Tibial nerve (tissue), 4 donors: Measurements from ENCODE around the gene SULF2.

Experiments used
- EP300 ChIP-seq, 2 donors: sonication (generic); formaldehyde crosslinking; IDR thresholded peaks; one replicate each; pipeline ENCODE4 v1.6.1; 2017; ENCODE audit warnings: antibody characterized with exemption in 2 of 2, mild to moderate bottlenecking in 1 of 2
- POLR2A ChIP-seq, 2 donors: fragments of 450-650 bp; IDR thresholded peaks; one replicate each; pipeline ENCODE4 v1.6.1; 2017; ENCODE audit warnings: antibody characterized with exemption in 2 of 2, mild to moderate bottlenecking in 2 of 2, moderate library complexity in 2 of 2
- TF ChIP-seq, protein P1 (sequence below), 5 experiments: fragments of 200-600 bp in 3 of 5; fragments of 450-650 bp in 2 of 5; sonication (generic) in 3 of 5; IDR thresholded peaks; one replicate each; pipeline ENCODE4 v1.5.1; 2016 to 2019; ENCODE audit warnings: antibody characterized with exemption in 5 of 5, mild to moderate bottlenecking in 3 of 5, moderate library complexity in 2 of 5

- TF ChIP-seq POLR2A (IDR thresholded peaks at IDR 0.05) (no peak), EP300 (IDR thresholded peaks at IDR 0.05) (no peak)
- TF ChIP-seq, protein P1, sequence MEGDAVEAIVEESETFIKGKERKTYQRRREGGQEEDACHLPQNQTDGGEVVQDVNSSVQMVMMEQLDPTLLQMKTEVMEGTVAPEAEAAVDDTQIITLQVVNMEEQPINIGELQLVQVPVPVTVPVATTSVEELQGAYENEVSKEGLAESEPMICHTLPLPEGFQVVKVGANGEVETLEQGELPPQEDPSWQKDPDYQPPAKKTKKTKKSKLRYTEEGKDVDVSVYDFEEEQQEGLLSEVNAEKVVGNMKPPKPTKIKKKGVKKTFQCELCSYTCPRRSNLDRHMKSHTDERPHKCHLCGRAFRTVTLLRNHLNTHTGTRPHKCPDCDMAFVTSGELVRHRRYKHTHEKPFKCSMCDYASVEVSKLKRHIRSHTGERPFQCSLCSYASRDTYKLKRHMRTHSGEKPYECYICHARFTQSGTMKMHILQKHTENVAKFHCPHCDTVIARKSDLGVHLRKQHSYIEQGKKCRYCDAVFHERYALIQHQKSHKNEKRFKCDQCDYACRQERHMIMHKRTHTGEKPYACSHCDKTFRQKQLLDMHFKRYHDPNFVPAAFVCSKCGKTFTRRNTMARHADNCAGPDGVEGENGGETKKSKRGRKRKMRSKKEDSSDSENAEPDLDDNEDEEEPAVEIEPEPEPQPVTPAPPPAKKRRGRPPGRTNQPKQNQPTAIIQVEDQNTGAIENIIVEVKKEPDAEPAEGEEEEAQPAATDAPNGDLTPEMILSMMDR (IDR thresholded peaks at IDR 0.05): no peak
These were observed 96.6 kb downstream of the SULF2 start for GRCh38 chr20:47688385-47689381.
